Sigmoid colon (tissue), 4 donors: ENCODE data around the gene TYW1B.
"Not testable (repeated sequence)": the region's sequence is repeated elsewhere in the genome, so short reads cannot be mapped to it uniquely, and the experiment has no call there.

ENCODE experiments used
- CTCF ChIP-seq, 4 experiments: fragments of 450-650 bp in 3 of 4; fragments of 200-600 bp in 1 of 4; IDR thresholded peaks; one replicate each; pipeline ENCODE4 v1.5.1; 2016 to 2019; ENCODE audit warnings: antibody characterized with exemption in 4 of 4, mild to moderate bottlenecking in 3 of 4, moderate library complexity in 2 of 4
- EP300 ChIP-seq, 4 donors: sonication (generic); formaldehyde crosslinking; IDR thresholded peaks; one replicate each; pipeline ENCODE4 v1.6.1; 2017; ENCODE audit warnings: antibody characterized with exemption in 4 of 4
- POLR2A ChIP-seq, 2 donors: fragments of 450-650 bp; IDR thresholded peaks; one replicate each; pipeline ENCODE4 v1.6.1; 2016; ENCODE audit warnings: antibody characterized with exemption in 2 of 2, mild to moderate bottlenecking in 2 of 2, moderate library complexity in 2 of 2

- not testable (repeated sequence) for TF ChIP-seq CTCF, POLR2A, EP300 (IDR thresholded peaks at IDR 0.05)
Measured at GRCh38 chr7:72720890-72721289, 107.1 kb downstream of the TYW1B start.
